Cardiac muscle cell (in vitro differentiated cells and primary cell): Measurements from ENCODE around the gene MAPRE2. TPM values are rescaled to one million over a fixed set of nuclear protein-coding genes. Genes with fewer than 3 reads are reported as not detected.

Experiments used
- DNase-seq, 2 donors: peaks; one replicate each; pipeline versions ENCODE4 v3.0.0 to v3.0.0-alpha.2; 2010 to 2017; ENCODE audit warnings: low read depth in 1 of 2, low spot score in 1 of 2
- H3K27ac ChIP-seq: fragments of 200-600 bp; sonication (generic); 2 replicates; pipeline ENCODE4 v1.5.1; 2016
- H3K27me3 ChIP-seq: fragments of 200-600 bp; sonication (generic); 2 replicates; pipeline ENCODE4 v1.6.0; 2016; ENCODE audit warnings: control low read depth
- H3K36me3 ChIP-seq: fragments of 200-600 bp; sonication (generic); 2 replicates; pipeline ENCODE4 v1.5.1; 2016; ENCODE audit warnings: control low read depth
- H3K4me1 ChIP-seq: fragments of 200-600 bp; sonication (generic); 2 replicates; pipeline ENCODE4 v1.8.1; 2017; ENCODE audit warnings: low read depth, mild to moderate bottlenecking, mixed run types
- H3K4me3 ChIP-seq: fragments of 200-600 bp; sonication (generic); 2 replicates; pipeline ENCODE4 v1.5.1; 2016; ENCODE audit warnings: mild to moderate bottlenecking
- H3K9me3 ChIP-seq: fragments of 200-600 bp; sonication (generic); 2 replicates; pipeline ENCODE4 v1.5.1; 2017; ENCODE audit warnings: low read depth, mild to moderate bottlenecking, control low read depth
- CTCF ChIP-seq: IDR thresholded peaks from 2 replicates; pipeline ENCODE4 v1.5.1; 2012; ENCODE audit warnings: low read depth, mild to moderate bottlenecking, low read length
- polyA plus RNA-seq: library from polyadenylated mRNA; unstranded; fragments of >200 nt; fragmentation: Nextera tagmentation; extraction: Ambion mirVana; gene quantifications from 2 replicates; pipeline ENCODE4 v1.2.1, GENCODE V29; 2016
- total RNA-seq: library from RNA; depleted of rRNA; stranded (reverse); fragments of >200 nt; gene quantifications from 2 replicates; pipeline ENCODE4 v1.2.3, GENCODE V29; 2016

Gene MAPRE2
- total and polyA plus RNA-seq, 2 experiments from 2014 or later, result 20.3 to 31.0 TPM

GRCh38 chr18:35080058-35080457 lies 38.8 kb downstream of the MAPRE2 start:
- TF ChIP-seq CTCF, result no peak
- no peaks in the 10 kb centered on the region for H3K36me3 ChIP-seq
- no peaks in the 10 kb centered on the region for H3K27me3 ChIP-seq
- H3K27ac ChIP-seq, result no peak overlapping the region
- no peaks in the 10 kb centered on the region for H3K9me3 ChIP-seq
- H3K4me1 ChIP-seq, result peaks cover 23% of the 10 kb centered on the region
- no peak overlapping the region for H3K4me3 ChIP-seq
- DNase-seq, result no peak

GRCh38 chr18:35083174-35083712 lies 42.0 kb downstream of the MAPRE2 start:
- Histone ChIP-seq H3K4me1 (peaks cover 37% of the 10 kb centered on the region), H3K27me3 (no peaks in the 10 kb centered on the region), H3K27ac (peak overlapping the region; percentile 84), H3K9me3 (no peaks in the 10 kb centered on the region), H3K36me3 (no peaks in the 10 kb centered on the region), H3K4me3 (no peak overlapping the region)
- peak in 1 of 2 donors; percentile 48 for DNase-seq
- TF ChIP-seq CTCF, result no peak

DNA sequence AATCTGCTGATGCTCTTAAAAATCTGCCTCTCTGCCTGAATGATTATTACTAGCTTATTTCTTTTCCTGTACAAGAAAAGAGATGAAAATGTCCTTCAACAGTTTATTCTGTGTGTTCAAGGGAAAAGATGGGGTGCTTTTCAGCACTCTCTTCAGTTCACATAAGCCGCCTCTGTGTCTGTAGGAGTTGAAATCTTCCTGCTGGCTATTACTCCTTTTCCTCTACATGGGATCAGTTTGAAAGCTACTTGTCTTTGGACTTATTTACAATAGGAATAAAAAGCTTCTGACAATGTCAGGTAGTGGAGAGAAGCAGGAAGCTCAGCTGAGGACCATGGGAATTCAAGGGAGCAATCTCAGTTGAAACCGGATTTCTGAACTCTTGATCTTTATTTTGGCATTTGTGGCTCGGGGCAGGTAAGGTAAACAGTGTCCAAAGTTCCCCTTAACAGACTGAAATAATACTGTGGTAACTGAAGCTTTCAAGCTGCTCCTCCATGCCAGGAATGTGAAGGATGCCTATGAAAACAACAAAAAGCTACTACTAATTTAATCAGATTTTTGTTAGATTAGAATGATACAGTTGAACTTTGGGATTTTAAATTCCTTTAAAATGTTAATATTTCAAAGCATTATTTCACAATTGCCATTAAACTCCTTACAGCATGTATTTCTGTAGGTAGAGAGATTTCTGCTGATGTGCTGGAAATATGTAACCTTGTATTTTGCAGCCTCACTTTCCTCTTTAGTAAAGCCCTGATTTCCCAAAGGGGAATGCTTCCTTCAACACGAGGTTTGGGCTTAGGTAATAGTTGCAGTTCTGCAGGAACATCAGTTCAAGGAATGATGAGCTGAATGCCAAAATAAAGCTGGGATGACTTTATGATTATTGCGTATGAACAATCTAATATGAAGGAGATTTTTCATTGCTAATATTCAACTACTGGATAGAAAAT lies 43.6 kb downstream of the MAPRE2 start:
- TF ChIP-seq CTCF, result no peak
- DNase-seq, result no peak
- no peaks in the 10 kb centered on the region for H3K9me3 ChIP-seq
- no peaks in the 10 kb centered on the region for H3K36me3 ChIP-seq
- H3K4me1 ChIP-seq, result peaks cover 40% of the 10 kb centered on the region
- no peaks in the 10 kb centered on the region for H3K27me3 ChIP-seq
- no peak overlapping the region for H3K4me3 ChIP-seq
- peak overlapping the region; percentile 84 for H3K27ac ChIP-seq

DNA sequence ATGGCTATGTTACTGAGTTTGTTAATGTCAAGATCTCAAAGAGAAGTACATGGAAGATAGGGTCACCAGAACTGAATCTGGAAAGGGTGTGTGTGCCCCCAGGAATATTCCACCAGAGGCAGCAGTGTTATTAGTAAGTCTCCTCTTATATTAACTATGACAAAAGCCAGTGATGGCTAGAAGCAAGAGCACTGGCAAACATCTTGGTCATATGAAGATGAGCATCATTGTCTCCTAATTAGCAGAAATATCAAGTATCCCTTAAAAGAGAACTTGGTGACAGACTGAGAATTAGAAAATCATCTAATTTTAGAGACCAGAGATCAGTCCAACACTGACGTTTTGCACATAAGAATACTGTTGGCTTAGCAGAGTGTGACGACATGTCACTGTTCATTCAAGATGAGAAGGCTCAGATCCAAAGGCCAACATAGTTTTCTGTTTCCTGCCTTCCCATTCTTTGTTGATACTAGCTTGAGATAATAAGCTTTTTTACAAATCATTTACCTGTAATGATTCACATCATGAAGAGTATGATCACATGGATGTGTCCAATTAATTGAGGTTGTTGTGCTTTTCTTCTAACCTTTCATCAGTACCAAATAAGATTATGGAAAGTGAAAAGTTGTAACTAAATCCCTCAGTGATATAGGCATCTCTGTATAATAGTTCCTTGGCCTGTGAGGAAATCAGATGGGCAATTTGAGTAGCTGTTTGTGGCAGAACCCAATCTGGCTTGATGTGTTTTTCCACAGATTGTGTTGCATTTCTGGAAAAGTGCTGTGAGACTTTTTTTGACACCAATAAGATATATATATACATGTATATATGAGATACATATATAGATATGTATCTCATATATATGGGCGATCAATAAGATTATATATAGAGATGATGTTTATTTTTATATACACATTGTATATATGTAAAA lies 44.5 kb downstream of the MAPRE2 start:
- no peaks in the 10 kb centered on the region for H3K36me3 ChIP-seq
- peak overlapping the region; percentile 84 for H3K27ac ChIP-seq
- TF ChIP-seq CTCF, result no peak
- H3K27me3 ChIP-seq, result no peaks in the 10 kb centered on the region
- H3K4me1 ChIP-seq, result peaks cover 40% of the 10 kb centered on the region
- H3K9me3 ChIP-seq, result no peaks in the 10 kb centered on the region
- no peak for DNase-seq
- H3K4me3 ChIP-seq, result no peak overlapping the region

GRCh38 chr18:35086704-35087103 lies 45.5 kb downstream of the MAPRE2 start:
- Histone ChIP-seq H3K27ac (no peak overlapping the region), H3K36me3 (no peaks in the 10 kb centered on the region), H3K27me3 (no peaks in the 10 kb centered on the region), H3K9me3 (no peaks in the 10 kb centered on the region), H3K4me1 (peaks cover 40% of the 10 kb centered on the region), H3K4me3 (no peak overlapping the region)
- TF ChIP-seq CTCF, result no peak
- no peak for DNase-seq
